ENCODE results near the gene CDKN2AIPNL.

Gene CDKN2AIPNL

DNA sequence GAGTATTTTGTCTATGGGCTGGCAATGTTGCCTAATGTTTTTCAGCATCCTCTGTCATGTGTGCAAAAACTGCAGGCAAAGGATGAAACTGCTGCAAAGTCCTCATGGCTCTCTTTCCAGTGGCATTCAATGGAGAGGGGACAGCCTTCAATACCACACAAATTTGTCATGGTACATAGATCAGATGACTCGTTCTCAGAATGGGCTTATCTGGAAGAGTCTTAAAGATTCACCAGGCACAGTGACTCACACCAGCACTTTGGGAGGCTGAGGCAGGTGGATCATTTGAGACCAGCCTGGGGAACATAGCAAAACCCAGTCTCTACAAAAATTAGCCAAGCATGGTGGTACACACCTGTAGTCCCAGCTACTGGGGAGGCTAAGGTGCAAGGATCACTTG is 5.3 kb downstream of the CDKN2AIPNL start:
- DNase-seq (ENCODE audit: low spot score) = no peak
- TF ChIP-seq, protein P1, sequence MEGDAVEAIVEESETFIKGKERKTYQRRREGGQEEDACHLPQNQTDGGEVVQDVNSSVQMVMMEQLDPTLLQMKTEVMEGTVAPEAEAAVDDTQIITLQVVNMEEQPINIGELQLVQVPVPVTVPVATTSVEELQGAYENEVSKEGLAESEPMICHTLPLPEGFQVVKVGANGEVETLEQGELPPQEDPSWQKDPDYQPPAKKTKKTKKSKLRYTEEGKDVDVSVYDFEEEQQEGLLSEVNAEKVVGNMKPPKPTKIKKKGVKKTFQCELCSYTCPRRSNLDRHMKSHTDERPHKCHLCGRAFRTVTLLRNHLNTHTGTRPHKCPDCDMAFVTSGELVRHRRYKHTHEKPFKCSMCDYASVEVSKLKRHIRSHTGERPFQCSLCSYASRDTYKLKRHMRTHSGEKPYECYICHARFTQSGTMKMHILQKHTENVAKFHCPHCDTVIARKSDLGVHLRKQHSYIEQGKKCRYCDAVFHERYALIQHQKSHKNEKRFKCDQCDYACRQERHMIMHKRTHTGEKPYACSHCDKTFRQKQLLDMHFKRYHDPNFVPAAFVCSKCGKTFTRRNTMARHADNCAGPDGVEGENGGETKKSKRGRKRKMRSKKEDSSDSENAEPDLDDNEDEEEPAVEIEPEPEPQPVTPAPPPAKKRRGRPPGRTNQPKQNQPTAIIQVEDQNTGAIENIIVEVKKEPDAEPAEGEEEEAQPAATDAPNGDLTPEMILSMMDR (IDR thresholded peaks at IDR 0.05) = no peak
- Histone ChIP-seq H3K4me3 (no peak overlapping the region), H3K27ac (no peak overlapping the region)

DNA sequence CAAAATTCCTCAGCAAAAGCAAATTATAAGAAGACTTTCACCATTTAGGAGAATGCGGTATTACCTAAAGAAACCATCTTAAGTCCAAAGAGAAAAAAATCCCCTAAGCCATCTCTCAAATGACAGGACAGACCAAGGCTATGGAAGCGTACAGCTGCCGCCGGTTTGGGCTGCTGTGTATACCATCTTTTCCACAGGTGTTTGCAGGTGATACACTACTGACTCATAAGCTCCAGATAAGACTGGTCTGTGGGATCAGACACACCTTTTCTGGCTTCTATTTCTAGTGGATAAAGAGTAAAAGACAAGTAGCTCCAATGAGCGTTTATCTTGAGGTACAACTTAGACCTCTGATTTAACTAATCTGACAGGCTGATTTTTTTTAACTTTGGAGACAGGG is 7.7 kb downstream of the CDKN2AIPNL start:
- DNase-seq (ENCODE audit: low spot score) = no peak
- Histone ChIP-seq H3K4me3 (no peak overlapping the region), H3K27ac (no peak overlapping the region)
- TF ChIP-seq, protein P1 (IDR thresholded peaks at IDR 0.05) = no peak

DNA sequence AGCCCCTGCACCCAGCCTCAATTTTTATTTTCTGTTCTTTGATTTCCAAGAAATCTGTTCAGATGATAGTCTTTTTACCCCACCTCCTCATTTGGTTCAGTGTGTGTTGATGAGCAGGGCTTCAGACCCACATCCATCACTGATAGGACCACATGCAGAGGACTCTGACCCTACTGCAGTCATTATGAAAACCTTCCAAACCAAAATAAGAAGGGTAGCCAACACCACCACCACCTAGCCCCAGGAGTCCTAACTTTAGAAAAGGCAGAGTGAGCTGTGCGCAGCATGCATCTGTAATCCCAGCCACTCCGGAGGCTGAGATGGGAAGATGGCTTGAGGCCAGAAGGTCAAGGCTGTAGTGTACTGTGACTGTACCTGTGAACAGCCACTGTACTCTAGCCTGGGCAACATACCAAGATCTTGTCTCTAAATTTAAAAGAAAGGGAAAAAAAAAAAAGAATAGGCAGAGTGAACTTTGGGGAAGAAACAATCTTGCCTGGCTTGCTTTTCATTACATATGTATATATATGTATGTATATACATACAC is 13.0 kb downstream of the CDKN2AIPNL start:
- no peak overlapping the region for H3K4me3 ChIP-seq
- DNase-seq (ENCODE audit: low spot score) = no peak
- TF ChIP-seq, protein P1 (IDR thresholded peaks at IDR 0.05) = no peak
- H3K27ac ChIP-seq = no peak overlapping the region

DNA sequence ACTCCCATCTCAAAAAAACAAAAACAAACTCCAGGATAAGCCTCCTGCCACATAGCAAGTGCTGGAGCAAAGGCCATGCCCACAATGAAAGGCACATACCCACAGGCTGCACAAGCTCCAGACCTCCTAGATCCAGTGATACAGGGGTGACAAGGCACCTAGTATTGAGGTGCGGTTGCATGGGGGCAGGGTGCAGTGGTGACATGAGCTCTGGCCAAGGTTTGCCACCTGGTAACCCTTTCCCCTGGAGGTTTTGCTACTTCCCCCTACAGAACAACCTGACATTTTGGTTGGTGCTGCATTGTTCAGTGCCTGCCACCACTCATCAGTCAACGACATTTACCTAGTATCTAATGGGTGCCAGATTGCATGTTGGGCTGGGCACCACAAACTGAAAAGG is 14.5 kb downstream of the CDKN2AIPNL start:
- no peak overlapping the region for H3K4me3 ChIP-seq
- TF ChIP-seq, protein P1 (IDR thresholded peaks at IDR 0.05) = no peak
- DNase-seq (ENCODE audit: low spot score) = no peak
- no peak overlapping the region for H3K27ac ChIP-seq

DNA sequence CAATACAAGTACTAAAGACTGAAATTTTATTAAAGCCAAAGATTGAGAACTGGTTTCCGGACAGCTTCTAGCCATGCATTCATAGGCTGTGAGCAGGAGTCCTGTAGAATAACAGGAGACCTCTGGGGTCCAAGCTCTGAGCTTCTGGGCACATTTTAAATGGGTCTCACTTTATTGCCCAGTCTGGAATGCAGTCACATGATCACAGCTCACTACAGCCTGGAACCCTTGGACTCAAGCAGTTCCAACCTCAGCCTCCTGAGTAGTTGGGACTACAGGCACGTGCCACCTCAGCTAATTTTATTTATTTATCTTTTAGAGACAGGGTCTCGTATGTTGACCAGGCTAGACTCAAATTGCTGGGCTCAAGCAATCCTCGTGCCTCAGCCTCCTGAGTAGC is 15.4 kb downstream of the CDKN2AIPNL start:
- no peak overlapping the region for H3K4me3 ChIP-seq
- TF ChIP-seq, protein P1 (IDR thresholded peaks at IDR 0.05) = no peak
- H3K27ac ChIP-seq = no peak overlapping the region
- no peak for DNase-seq (ENCODE audit: low spot score)

DNA sequence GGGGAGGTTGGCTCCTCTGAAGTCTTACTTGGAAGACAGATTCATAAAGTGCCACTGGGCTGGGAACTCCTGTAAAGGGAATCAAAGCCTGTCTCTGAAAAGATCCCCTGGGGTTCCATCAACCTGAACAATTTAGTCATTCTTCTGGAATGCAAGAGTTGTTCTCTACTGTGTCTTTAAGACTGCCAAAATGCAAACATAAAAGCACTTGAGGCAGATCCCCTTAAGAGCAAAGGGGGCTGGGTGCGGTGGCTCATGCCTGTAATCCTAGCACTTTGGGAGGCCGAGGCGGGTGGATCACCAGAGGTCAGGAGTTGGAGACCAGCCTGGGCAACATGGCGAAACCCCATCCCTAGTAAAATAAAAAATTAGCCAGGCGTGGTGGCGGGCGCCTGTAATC is 16.7 kb downstream of the CDKN2AIPNL start:
- no peak for DNase-seq (ENCODE audit: low spot score)

DNA sequence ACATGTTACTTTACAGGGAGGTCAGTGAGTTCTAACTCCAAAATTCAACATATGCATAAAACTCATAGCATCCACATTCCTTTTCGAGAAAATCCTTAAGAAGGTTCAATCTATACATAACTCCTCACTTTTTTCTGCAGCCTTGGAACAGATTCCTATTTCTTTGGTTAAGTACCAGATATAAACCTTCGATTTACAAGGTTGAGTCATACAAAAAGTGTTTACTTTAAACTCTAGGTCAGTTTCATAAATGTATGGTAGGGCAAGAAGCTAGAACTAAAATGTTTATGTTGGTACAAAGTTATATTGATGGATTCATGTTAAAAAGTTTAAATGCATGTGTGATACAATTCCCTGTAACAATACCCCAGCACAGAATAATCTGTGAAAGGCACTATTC is 19.4 kb downstream of the CDKN2AIPNL start:
- no peak for DNase-seq (ENCODE audit: low spot score)
- no peak overlapping the region for H3K27ac ChIP-seq
- TF ChIP-seq, protein P1 (IDR thresholded peaks at IDR 0.05) = no peak
- H3K4me3 ChIP-seq = no peak overlapping the region

More for the DNA sequence above, 16.7 kb downstream of the CDKN2AIPNL start:
- TF ChIP-seq, protein P1 (IDR thresholded peaks at IDR 0.05) = no peak
- Histone ChIP-seq H3K27ac (no peak overlapping the region), H3K4me3 (no peak overlapping the region)
